Ectodermal cell (in vitro differentiated cells): ENCODE measurements around the gene FXYD3.

ENCODE experiments used
- H3K27ac ChIP-seq: 2 replicates; pipeline ENCODE4 v1.7.0; 2013; ENCODE audit warnings: mild to moderate bottlenecking, low read depth, low read length; ENCODE audit not compliant: insufficient read depth, poor library complexity, severe bottlenecking
- H3K27me3 ChIP-seq: 2 replicates; pipeline ENCODE4 v1.7.0; 2013; ENCODE audit warnings: mild to moderate bottlenecking, low read length; ENCODE audit not compliant: insufficient read depth, control insufficient read depth, poor library complexity, severe bottlenecking
- H3K36me3 ChIP-seq: one replicate; pipeline ENCODE4 v1.7.0; 2013; ENCODE audit warnings: low read length; ENCODE audit not compliant: control insufficient read depth, insufficient read depth
- H3K4me1 ChIP-seq: one replicate; pipeline ENCODE4 v1.7.0; 2013; ENCODE audit warnings: low read length; ENCODE audit not compliant: control insufficient read depth, insufficient read depth
- H3K4me3 ChIP-seq: 2 replicates; pipeline ENCODE4 v1.7.0; 2013; ENCODE audit warnings: low read depth, low read length, control low read depth; ENCODE audit not compliant: insufficient read depth
- H3K9me3 ChIP-seq: 2 replicates; pipeline ENCODE4 v1.7.0; 2013; ENCODE audit warnings: mild to moderate bottlenecking, low read length, moderate library complexity; ENCODE audit not compliant: control insufficient read depth
- WGBS, 2 experiments: methylation state at CpG; one replicate each; pipeline ENCODE4 v1.1.7; 2013; ENCODE audit warnings: missing lambda C conversion rate in 2 of 2; 5-methylcytosine and 5-hydroxymethylcytosine counted together

FXYD3 gene

GRCh38 chr19:35169221-35169995 lies 53.8 kb downstream of the FXYD3 start:
- Histone ChIP-seq H3K4me1 (no peaks in the 10 kb centered on the region), H3K27me3 (no peaks in the 10 kb centered on the region), H3K4me3 (no peak overlapping the region), H3K9me3 (no peaks in the 10 kb centered on the region), H3K27ac (no peak overlapping the region), H3K36me3 (peaks cover 10% of the 10 kb centered on the region)
- WGBS, 2 experiments: 85 to 86% methylated on average over 18 of the region's 18 CpGs

GRCh38 chr19:35170359-35171061 lies 54.9 kb downstream of the FXYD3 start:
- Histone ChIP-seq H3K9me3 (no peaks in the 10 kb centered on the region), H3K4me3 (no peak overlapping the region)

GRCh38 chr19:35171730-35172129 lies 56.1 kb downstream of the FXYD3 start:
- 93 to 96% methylated on average over 3 of the region's 3 CpGs for WGBS, 2 experiments
- peaks cover 5% of the 10 kb centered on the region for H3K4me1 ChIP-seq
- H3K36me3 ChIP-seq: no peaks in the 10 kb centered on the region
- H3K4me3 ChIP-seq: no peak overlapping the region
- no peak overlapping the region for H3K27ac ChIP-seq
- H3K9me3 ChIP-seq: no peaks in the 10 kb centered on the region
- no peaks in the 10 kb centered on the region for H3K27me3 ChIP-seq

More at GRCh38 chr19:35170359-35171061, 54.9 kb downstream of the FXYD3 start:
- WGBS, 2 experiments: 92% methylated on average over 7 of the region's 7 CpGs
- Histone ChIP-seq H3K4me1 (no peaks in the 10 kb centered on the region), H3K36me3 (peaks cover 4% of the 10 kb centered on the region), H3K27ac (no peak overlapping the region), H3K27me3 (no peaks in the 10 kb centered on the region)
